Endothelial cell of umbilical vein (primary cell): ENCODE measurements around the gene SMG9. TPM values are rescaled to one million over a fixed set of nuclear protein-coding genes. Genes with fewer than 3 reads are reported as not detected.

Experiments
- BruUV-seq: library from RNA; stranded (reverse); fragments of 400-500 nt; replicated peaks from 2 replicates; lab custom pipeline; 2021; lab: Mats Ljungman, UMichigan
- CTCF ChIA-PET: fragments of 300-600, 350-600 bp; sonication (Branson Sonifier 250); formaldehyde crosslinking; loops from one replicate; lab custom pipeline; 2021; ENCODE audit warnings: antibody characterized with exemption, inconsistent platforms; lab: Charles Lee
- POLR2A ChIA-PET: fragments of 300-600, 350-600 bp; sonication (Branson Sonifier 250); formaldehyde crosslinking; loops from one replicate; lab custom pipeline; 2021; ENCODE audit warnings: antibody characterized with exemption, inconsistent platforms; lab: Charles Lee
- DNase-seq: peaks from one replicate; pipeline ENCODE4 v3.0.0-alpha.2; 2011; ENCODE audit warnings: low read depth, low spot score
- FAIRE-seq: peaks from 2 replicates; lab custom pipeline; 2011; peaks lifted over from hg19 to GRCh38; lab: Jason Lieb, UNC
- H2AFZ ChIP-seq: 2 replicates; pipeline ENCODE4 v1.6.0; 2012; ENCODE audit warnings: low read depth, low read length, control low read depth, inconsistent platforms
- H3K27ac ChIP-seq: 2 replicates; pipeline ENCODE4 v1.5.1; 2011; ENCODE audit warnings: low read depth, mild to moderate bottlenecking, control low read depth, low read length, moderate library complexity; ENCODE audit not compliant: insufficient read depth
- H3K27me3 ChIP-seq, 2 experiments: 2 replicates each; pipeline versions ENCODE4 v1.6.0 to v1.6.1; 2011; ENCODE audit warnings: low read length in 2 of 2, mixed read lengths in 1 of 2; ENCODE audit not compliant: control insufficient read depth in 2 of 2, insufficient read depth in 2 of 2
- H3K36me3 ChIP-seq, 2 experiments: 2 replicates in 1 of 2; 3 replicates in 1 of 2; pipeline ENCODE4 v1.5.1; 2011; ENCODE audit warnings: low read length in 2 of 2, mild to moderate bottlenecking in 1 of 2, moderate library complexity in 1 of 2; ENCODE audit not compliant: control insufficient read depth in 2 of 2, insufficient read depth in 2 of 2; ENCODE audit errors: extremely low read depth in 1 of 2
- H3K4me1 ChIP-seq: 3 replicates; pipeline ENCODE4 v1.5.1; 2011; ENCODE audit warnings: mild to moderate bottlenecking, low read length; ENCODE audit not compliant: control insufficient read depth, insufficient read depth; ENCODE audit errors: extremely low read depth
- H3K4me2 ChIP-seq: 2 replicates; pipeline ENCODE4 v1.6.1; 2011; ENCODE audit warnings: low read length, control low read depth, mixed read lengths; ENCODE audit not compliant: insufficient read depth
- H3K4me3 ChIP-seq, 3 experiments: fragments of 200-600 bp in 1 of 3; sonication (generic), shearing (Covaris generic) in 1 of 3; replicated peaks in 1 of 3; 2 replicates each; pipeline ENCODE4 v1.5.1; 2011 to 2016; ENCODE audit warnings: control low read depth in 3 of 3, low read length in 3 of 3, mild to moderate bottlenecking in 2 of 3, inconsistent platforms in 1 of 3, low read depth in 1 of 3, moderate library complexity in 1 of 3; ENCODE audit not compliant: insufficient read depth in 1 of 3
- H3K79me2 ChIP-seq: 2 replicates; pipeline ENCODE4 v1.6.0; 2012; ENCODE audit warnings: low read length, inconsistent platforms; ENCODE audit not compliant: control insufficient read depth, insufficient read depth
- H3K9ac ChIP-seq: replicated peaks from 2 replicates; pipeline ENCODE3; 2011; ENCODE audit warnings: low read length, control low read depth; ENCODE audit not compliant: insufficient read depth; ENCODE audit errors: extremely low read depth
- H3K9me1 ChIP-seq: replicated peaks from 3 replicates; pipeline ENCODE4 v1.6.0; 2011; ENCODE audit warnings: mild to moderate bottlenecking, low read length; ENCODE audit not compliant: control insufficient read depth, insufficient read depth; ENCODE audit errors: extremely low read depth
- H3K9me3 ChIP-seq: replicated peaks from 2 replicates; pipeline ENCODE4 v1.5.1; 2012; ENCODE audit warnings: low read length, inconsistent platforms; ENCODE audit not compliant: control insufficient read depth, insufficient read depth
- H4K20me1 ChIP-seq: replicated peaks from 2 replicates; pipeline ENCODE3; 2011; ENCODE audit warnings: mild to moderate bottlenecking, low read length; ENCODE audit not compliant: control insufficient read depth, insufficient read depth; ENCODE audit errors: extremely low read depth
- EZH2 ChIP-seq: IDR thresholded peaks from 2 replicates; pipeline ENCODE4 v1.6.1; 2012; ENCODE audit warnings: borderline replicate concordance, low read depth, mild to moderate bottlenecking, moderate library complexity, low read length, inconsistent platforms; ENCODE audit not compliant: severe bottlenecking
- GATA2 ChIP-seq: IDR thresholded peaks from 2 replicates; pipeline ENCODE4 v1.7.0; 2011; ENCODE audit warnings: low read depth, mild to moderate bottlenecking, moderate library complexity, mixed read lengths, low read length; ENCODE audit not compliant: insufficient read length, insufficient read depth
- JUN ChIP-seq: IDR thresholded peaks from 2 replicates; pipeline ENCODE4 v1.6.1; 2011; ENCODE audit warnings: borderline replicate concordance, low read depth; ENCODE audit not compliant: insufficient read length, insufficient read depth
- MAX ChIP-seq: IDR thresholded peaks from 2 replicates; pipeline ENCODE4 v1.6.1; 2011; ENCODE audit not compliant: insufficient read depth, insufficient read length
- MYC ChIP-seq: IDR thresholded peaks from one replicate; pipeline ENCODE4 v1.6.1; 2011; ENCODE audit warnings: mild to moderate bottlenecking, low read depth, low read length
- POLR2A ChIP-seq: IDR thresholded peaks from 2 replicates; pipeline ENCODE4 v1.6.1; 2012; ENCODE audit warnings: low read depth, mild to moderate bottlenecking, control low read depth, low read length
- POLR2AphosphoS5 ChIP-seq: IDR thresholded peaks from 2 replicates; pipeline ENCODE4 v1.6.1; 2012; ENCODE audit warnings: low read depth, mild to moderate bottlenecking, control low read depth, low read length, moderate library complexity; ENCODE audit not compliant: insufficient read depth
- dilution Hi-C: fragments of 300-500 bp; cut with MboI; formaldehyde crosslinking; loops from one replicate; pipeline ENCODE4 v1.15.0; 2019; ENCODE audit warnings: low sequenced_read_pairs; ENCODE audit not compliant: extremely low pct_ligation_motif_present
- intact Hi-C: fragments of 100-400 bp; cut with micrococcal nuclease; formaldehyde crosslinking; loops from one replicate; pipeline ENCODE4 v1.10.0; 2022
- polyA plus RNA-seq, 4 experiments: library from polyadenylated mRNA; depleted of rRNA in 3 of 4; stranded (reverse) in 3 of 4; unstranded in 1 of 4; fragments of >200 nt; gene quantifications; 2 replicates each; pipeline versions ENCODE4 v1.2.1 to v1.2.3, GENCODE V29; 2011 to 2012; ENCODE audit warnings: missing spikeins in 1 of 4
- total RNA-seq: library from RNA; stranded (reverse); gene quantifications from 2 replicates; pipeline ENCODE4 v1.2.3, GENCODE V29; 2021

The SMG9 gene
- total and polyA plus RNA-seq, 2 donors (not counting 3 experiments of a cell fraction or from before 2014, with no cell fraction given), result 25.5 to 45.0 TPM

GRCh38 chr19:43691755-43692154 lies 63.0 kb downstream of the SMG9 start:
- Histone ChIP-seq H3K27me3 (peaks cover 0 to 5% of the 10 kb centered on the region in 2 experiments), H3K4me2 (no peak overlapping the region), H3K36me3 (no peaks in the 10 kb centered on the region), H3K4me1 (no peaks in the 10 kb centered on the region), H3K79me2 (no peaks in the 10 kb centered on the region), H4K20me1 (no peaks in the 10 kb centered on the region), H3K9ac (no peak overlapping the region), H3K4me3 (no peak overlapping the region), H3K9me1 (no peaks in the 10 kb centered on the region), H2AFZ (no peak overlapping the region), H3K27ac (no peak overlapping the region), H3K9me3 (no peaks in the 10 kb centered on the region)
- ChIA-PET CTCF (interaction anchor here (1.1 kb wide), 1 partner anchor 23 kb away, joined by 3 read pairs; no protein-coding TSS in a partner anchor), POLR2A (no interaction called here)
- intact Hi-C loops, result no loop called here
- DNase-seq (no peak), FAIRE-seq (no peak)
- no TSS peak for BruUV-seq
- dilution Hi-C loops, result no loop called here
- no peak for TF ChIP-seq MAX
- TF ChIP-seq POLR2AphosphoS5, result no peak
- no peak for TF ChIP-seq POLR2A
- TF ChIP-seq MYC, result no peak
- no peak for TF ChIP-seq JUN
- no peak for TF ChIP-seq EZH2

GRCh38 chr19:43690890-43691289 lies 63.9 kb downstream of the SMG9 start:
- no peak for TF ChIP-seq JUN
- TF ChIP-seq MAX, result no peak
- TF ChIP-seq POLR2A, result no peak
- no peak for TF ChIP-seq EZH2
- no peak for TF ChIP-seq MYC
- TF ChIP-seq POLR2AphosphoS5, result no peak
- TF ChIP-seq GATA2, result no peak
- Histone ChIP-seq H3K27ac (no peak overlapping the region), H3K4me1 (no peaks in the 10 kb centered on the region), H3K79me2 (no peaks in the 10 kb centered on the region), H3K36me3 (no peaks in the 10 kb centered on the region), H4K20me1 (no peaks in the 10 kb centered on the region), H3K9ac (no peak overlapping the region), H3K27me3 (peaks cover 0 to 5% of the 10 kb centered on the region in 2 experiments), H3K4me3 (no peak overlapping the region), H3K9me3 (no peaks in the 10 kb centered on the region), H2AFZ (no peak overlapping the region), H3K9me1 (no peaks in the 10 kb centered on the region), H3K4me2 (no peak overlapping the region)
- BruUV-seq, result no TSS peak
- intact Hi-C loops, result no loop called here
- CTCF ChIA-PET, result no interaction called here
- dilution Hi-C loops, result no loop called here
- POLR2A ChIA-PET, result no interaction called here
- FAIRE-seq, result no peak
- no peak for DNase-seq
